ENCODE data around the gene AGAP1. TPM values are rescaled to one million over a fixed set of nuclear protein-coding genes. Genes with fewer than 3 reads are reported as not detected.

Gene AGAP1
- total RNA-seq, 3 donors from 2014 or later (not counting 1 experiment from before 2014, with no cell fraction given), result 42.0 to 56.4 (median 45.7) TPM

GRCh38 chr2:235588750-235589149 is 94.9 kb downstream of the AGAP1 start:
- Mint-ChIP-seq H3K9me3 (no peaks in the 10 kb centered on the region), H3K4me3 (no peak overlapping the region), H3K36me3 (no peaks in the 10 kb centered on the region), H3K27me3 (ENCODE audit: low read depth in 2 of 2) (peaks cover 11 to 14% of the 10 kb centered on the region in 2 donors), H3K4me1 (no peaks in the 10 kb centered on the region), H3K27ac (no peak overlapping the region)
- TF ChIP-seq, protein P1, sequence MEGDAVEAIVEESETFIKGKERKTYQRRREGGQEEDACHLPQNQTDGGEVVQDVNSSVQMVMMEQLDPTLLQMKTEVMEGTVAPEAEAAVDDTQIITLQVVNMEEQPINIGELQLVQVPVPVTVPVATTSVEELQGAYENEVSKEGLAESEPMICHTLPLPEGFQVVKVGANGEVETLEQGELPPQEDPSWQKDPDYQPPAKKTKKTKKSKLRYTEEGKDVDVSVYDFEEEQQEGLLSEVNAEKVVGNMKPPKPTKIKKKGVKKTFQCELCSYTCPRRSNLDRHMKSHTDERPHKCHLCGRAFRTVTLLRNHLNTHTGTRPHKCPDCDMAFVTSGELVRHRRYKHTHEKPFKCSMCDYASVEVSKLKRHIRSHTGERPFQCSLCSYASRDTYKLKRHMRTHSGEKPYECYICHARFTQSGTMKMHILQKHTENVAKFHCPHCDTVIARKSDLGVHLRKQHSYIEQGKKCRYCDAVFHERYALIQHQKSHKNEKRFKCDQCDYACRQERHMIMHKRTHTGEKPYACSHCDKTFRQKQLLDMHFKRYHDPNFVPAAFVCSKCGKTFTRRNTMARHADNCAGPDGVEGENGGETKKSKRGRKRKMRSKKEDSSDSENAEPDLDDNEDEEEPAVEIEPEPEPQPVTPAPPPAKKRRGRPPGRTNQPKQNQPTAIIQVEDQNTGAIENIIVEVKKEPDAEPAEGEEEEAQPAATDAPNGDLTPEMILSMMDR (IDR thresholded peaks at IDR 0.05), result no peak
- Histone ChIP-seq H3K4me1 (ENCODE audit: control insufficient read depth, insufficient read depth, low read length) (no peaks in the 10 kb centered on the region), H3K27ac (ENCODE audit: low read length) (no peak overlapping the region), H3K36me3 (ENCODE audit: control insufficient read depth, insufficient read depth, low read length) (no peaks in the 10 kb centered on the region), H3K9me3 (ENCODE audit: control insufficient read depth, insufficient read depth, low read length) (no peaks in the 10 kb centered on the region), H3K4me3 (ENCODE audit: low read length) (no peak overlapping the region), H3K27me3 (ENCODE audit: control insufficient read depth, insufficient read depth, low read length) (no peaks in the 10 kb centered on the region)
- intact Hi-C loops (cut with micrococcal nuclease), result no loop called here
- DNase-seq, result no peak
- WGBS (ENCODE audit: insufficient coverage), result 70% methylated on average over 8 of the region's 9 CpGs
- no peak for ATAC-seq

GRCh38 chr2:235591231-235591730 is 97.4 kb downstream of the AGAP1 start:
- TF ChIP-seq, protein P1 (IDR thresholded peaks at IDR 0.05), result no peak
- no peaks in the 10 kb centered on the region for H3K9me3 ChIP-seq (ENCODE audit: control insufficient read depth, insufficient read depth, low read length)
- H3K27ac Mint-ChIP-seq, result no peak overlapping the region
- WGBS (ENCODE audit: insufficient coverage), result 91% methylated on average over 13 of the region's 14 CpGs
- H3K4me3 ChIP-seq (ENCODE audit: low read length), result no peak overlapping the region
- no peaks in the 10 kb centered on the region for H3K27me3 ChIP-seq (ENCODE audit: control insufficient read depth, insufficient read depth, low read length)
- H3K36me3 Mint-ChIP-seq, result no peaks in the 10 kb centered on the region
- ATAC-seq (no peak), DNase-seq (no peak)
- no peaks in the 10 kb centered on the region for H3K9me3 Mint-ChIP-seq
- no peaks in the 10 kb centered on the region for H3K4me1 ChIP-seq (ENCODE audit: control insufficient read depth, insufficient read depth, low read length)
- H3K36me3 ChIP-seq (ENCODE audit: control insufficient read depth, insufficient read depth, low read length), result no peaks in the 10 kb centered on the region
- H3K27ac ChIP-seq (ENCODE audit: low read length), result no peak overlapping the region
- no peak overlapping the region for H3K4me3 Mint-ChIP-seq
- H3K27me3 Mint-ChIP-seq (ENCODE audit: low read depth in 2 of 2), result peaks cover 6 to 11% of the 10 kb centered on the region in 2 donors
- intact Hi-C loops (cut with micrococcal nuclease), result no loop called here
- no peaks in the 10 kb centered on the region for H3K4me1 Mint-ChIP-seq

DNA sequence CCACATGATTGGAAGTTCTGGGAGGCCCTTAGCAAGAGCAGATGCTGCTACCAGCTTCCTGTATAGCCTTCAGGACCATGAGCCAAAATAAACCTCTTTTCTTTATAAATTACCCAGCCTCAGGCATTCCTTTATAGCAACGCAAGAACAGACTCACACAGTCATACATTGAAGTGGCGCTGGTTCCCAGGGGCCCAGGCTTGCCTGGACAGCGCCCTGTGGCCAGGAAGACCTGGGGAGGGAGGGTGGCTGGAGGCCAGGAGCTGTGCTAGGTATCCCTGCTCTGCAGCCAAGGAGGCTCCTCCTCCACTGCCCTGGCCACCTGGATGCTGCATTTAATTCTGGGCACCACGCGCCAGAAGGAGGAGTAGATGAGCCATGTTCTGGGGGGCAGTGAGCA is 98.1 kb downstream of the AGAP1 start:
- DNase-seq, result no peak
- Histone ChIP-seq H3K9me3 (ENCODE audit: control insufficient read depth, insufficient read depth, low read length) (no peaks in the 10 kb centered on the region), H3K27me3 (ENCODE audit: control insufficient read depth, insufficient read depth, low read length) (no peaks in the 10 kb centered on the region), H3K4me3 (ENCODE audit: low read length) (no peak overlapping the region), H3K4me1 (ENCODE audit: control insufficient read depth, insufficient read depth, low read length) (no peaks in the 10 kb centered on the region), H3K27ac (ENCODE audit: low read length) (no peak overlapping the region), H3K36me3 (ENCODE audit: control insufficient read depth, insufficient read depth, low read length) (no peaks in the 10 kb centered on the region)
- Mint-ChIP-seq H3K36me3 (no peaks in the 10 kb centered on the region), H3K4me3 (no peak overlapping the region), H3K27ac (no peak overlapping the region), H3K9me3 (no peaks in the 10 kb centered on the region), H3K4me1 (no peaks in the 10 kb centered on the region), H3K27me3 (ENCODE audit: low read depth in 2 of 2) (peaks cover 6 to 11% of the 10 kb centered on the region in 2 donors)
- TF ChIP-seq, protein P1 (IDR thresholded peaks at IDR 0.05), result no peak
- intact Hi-C loops (cut with micrococcal nuclease), result loop anchor here (2.0 kb wide), 1 partner anchor 1041 kb away; no protein-coding TSS in a partner anchor
- no peak for ATAC-seq
- WGBS (ENCODE audit: insufficient coverage), result 92% methylated on average over 5 of the region's 5 CpGs

DNA sequence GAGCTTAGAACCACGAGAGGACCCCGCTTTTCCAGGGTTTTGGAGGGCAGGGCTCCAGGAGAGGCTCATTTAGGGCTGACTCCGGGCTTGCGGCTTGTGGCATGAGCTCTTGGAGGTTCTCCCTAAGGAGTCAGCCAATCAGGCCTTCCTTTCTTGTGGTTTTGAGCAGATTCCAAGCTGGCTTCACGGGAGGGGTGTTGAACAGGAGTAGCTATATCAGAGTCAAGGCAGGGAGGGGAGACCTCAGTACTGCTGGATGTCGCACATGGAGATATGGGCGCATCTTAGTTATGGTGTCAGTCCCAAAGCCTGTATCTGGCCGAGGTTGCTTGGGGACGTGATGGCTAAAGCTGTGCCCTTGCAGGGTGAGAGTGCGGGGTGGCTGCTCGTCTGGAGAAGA is 98.6 kb downstream of the AGAP1 start:
- Mint-ChIP-seq H3K27me3 (ENCODE audit: low read depth in 2 of 2) (peaks cover 6 to 11% of the 10 kb centered on the region in 2 donors), H3K9me3 (no peaks in the 10 kb centered on the region), H3K36me3 (no peaks in the 10 kb centered on the region), H3K4me3 (no peak overlapping the region), H3K4me1 (no peaks in the 10 kb centered on the region), H3K27ac (no peak overlapping the region)
- H3K9me3 ChIP-seq (ENCODE audit: control insufficient read depth, insufficient read depth, low read length), result no peaks in the 10 kb centered on the region
- TF ChIP-seq, protein P1 (IDR thresholded peaks at IDR 0.05), result no peak
- no peak for DNase-seq
- intact Hi-C loops (cut with micrococcal nuclease), result loop anchor here (2.0 kb wide), 1 partner anchor 1042 kb away; no protein-coding TSS in a partner anchor
- 80% methylated on average over 11 of the region's 11 CpGs for WGBS (ENCODE audit: insufficient coverage)
- H3K27me3 ChIP-seq (ENCODE audit: control insufficient read depth, insufficient read depth, low read length), result no peaks in the 10 kb centered on the region
- no peaks in the 10 kb centered on the region for H3K36me3 ChIP-seq (ENCODE audit: control insufficient read depth, insufficient read depth, low read length)
- no peak overlapping the region for H3K4me3 ChIP-seq (ENCODE audit: low read length)
- H3K4me1 ChIP-seq (ENCODE audit: control insufficient read depth, insufficient read depth, low read length), result no peaks in the 10 kb centered on the region
- ATAC-seq, result no peak
- no peak overlapping the region for H3K27ac ChIP-seq (ENCODE audit: low read length)

Measured in natural killer cell (primary cell).